Adrenal gland (tissue), 12 donors: Measurements from ENCODE around the gene ARHGAP44. TPM values are rescaled to one million over a fixed set of nuclear protein-coding genes. Genes with fewer than 3 reads are reported as not detected.

Experiments used
- DNase-seq, 7 donors: peaks; one replicate each; pipeline ENCODE4 v3.0.0-alpha.2; 2019 to 2020
- H3K27ac ChIP-seq, 5 donors: fragments of 200-600 bp; sonication (generic) in 4 of 5; 1 replicate in 3 of 5; 2 replicates in 2 of 5; pipeline versions ENCODE4 v1.5.1 to v1.8.0; 2016 to 2020; ENCODE audit warnings: mild to moderate bottlenecking in 1 of 5
- H3K27me3 ChIP-seq: fragments of 200-600 bp; 2 replicates; pipeline ENCODE4 v1.8.0; 2021
- H3K36me3 ChIP-seq, 2 donors: fragments of 200-600 bp; replicated peaks in 1 of 2; 1 replicate in 1 of 2; 2 replicates in 1 of 2; pipeline versions ENCODE4 v1.5.1 to v1.8.0; 2018 to 2022
- H3K4me1 ChIP-seq, 2 donors: fragments of 200-600 bp; replicated peaks in 1 of 2; 1 replicate in 1 of 2; 2 replicates in 1 of 2; pipeline versions ENCODE4 v1.5.1 to v1.8.0; 2018 to 2021
- H3K4me3 ChIP-seq, 4 donors: fragments of 200-600 bp; sonication (generic) in 3 of 4; one replicate each; pipeline ENCODE4 v1.5.1; 2016 to 2018
- H3K9me3 ChIP-seq, 3 donors: fragments of 200-600 bp; sonication (generic) in 1 of 3; replicated peaks in 1 of 3; 1 replicate in 2 of 3; 2 replicates in 1 of 3; pipeline versions ENCODE4 v1.5.1 to v1.8.0; 2016 to 2021
- POLR2A ChIP-seq, 2 donors: fragments of 450-650 bp; IDR thresholded peaks; one replicate each; pipeline ENCODE4 v1.6.1; 2017; ENCODE audit warnings: antibody characterized with exemption in 2 of 2, mild to moderate bottlenecking in 2 of 2, moderate library complexity in 1 of 2
- WGBS, 4 donors: extraction: QIAGEN DNeasy Blood & Tissue Kit in 2 of 4; methylation state at CpG; one replicate each; pipeline versions ENCODE4 v1.1.5 to v1.1.7; 2013 to 2017; 5-methylcytosine and 5-hydroxymethylcytosine counted together
- intact Hi-C, 2 donors: fragments of 100-400 bp; cut with DNase I; formaldehyde crosslinking; loops; one replicate each; pipeline versions ENCODE4 v1.14.1 to v1.15.0; 2022 to 2023
- polyA plus RNA-seq, 3 donors: library from polyadenylated mRNA; stranded (reverse); fragments of 200-250 nt in 2 of 3; fragments of 350-450 nt in 1 of 3; fragmentation: Illumina TruSeq in 1 of 3; extraction: RNeasy Lipid Tissue Mini Kit (QIAGEN cat#74804) in 1 of 3; gene quantifications; one replicate each; pipeline ENCODE4 v1.2.3, GENCODE V29; 2013 to 2014
- total RNA-seq, 9 donors: library from RNA; depleted of rRNA in 4 of 9; stranded (reverse); fragments of >200 nt in 4 of 9; fragments of 120-200 nt in 1 of 9; fragmentation: NEBNext Ultra II Directional in 1 of 9; extraction: Animal tissue kit (Norgen Biotek cat#: 25700) in 1 of 9; gene quantifications; one replicate each; pipeline versions ENCODE4 v1.1.0 to v1.2.4, GENCODE V29; 2013 to 2023
- TF ChIP-seq, protein P1 (sequence below), 6 experiments: fragments of 450-650 bp in 4 of 6; fragments of 200-600 bp in 2 of 6; sonication (generic) in 1 of 6; IDR thresholded peaks; 1 replicate in 5 of 6; 2 replicates in 1 of 6; pipeline versions ENCODE4 v1.5.1 to v1.8.0; 2016 to 2021; ENCODE audit warnings: antibody characterized with exemption in 6 of 6, mild to moderate bottlenecking in 2 of 6, moderate library complexity in 1 of 6
- donor health status: healthy with polysubstance abuse.
- donor health status: Bipolar disorder and iron deficiency.
- donor health status: DM: yes; HTN: yes; CAD: no.
- donor health status: DM: no; HTN: no; CAD: no.
- donor health status: DM: no; HTN: no; CAD: no.
- donor health status: DM: yes; HTN: yes; CAD: no.

Gene ARHGAP44
- total and polyA plus RNA-seq, 12 donors: 1.1 to 45.2 (median 2.6) TPM

- 92 to 96% (median 95%) methylated on average over 16 to 19 of the region's 19 CpGs for WGBS, 4 donors
- TF ChIP-seq, protein P1, sequence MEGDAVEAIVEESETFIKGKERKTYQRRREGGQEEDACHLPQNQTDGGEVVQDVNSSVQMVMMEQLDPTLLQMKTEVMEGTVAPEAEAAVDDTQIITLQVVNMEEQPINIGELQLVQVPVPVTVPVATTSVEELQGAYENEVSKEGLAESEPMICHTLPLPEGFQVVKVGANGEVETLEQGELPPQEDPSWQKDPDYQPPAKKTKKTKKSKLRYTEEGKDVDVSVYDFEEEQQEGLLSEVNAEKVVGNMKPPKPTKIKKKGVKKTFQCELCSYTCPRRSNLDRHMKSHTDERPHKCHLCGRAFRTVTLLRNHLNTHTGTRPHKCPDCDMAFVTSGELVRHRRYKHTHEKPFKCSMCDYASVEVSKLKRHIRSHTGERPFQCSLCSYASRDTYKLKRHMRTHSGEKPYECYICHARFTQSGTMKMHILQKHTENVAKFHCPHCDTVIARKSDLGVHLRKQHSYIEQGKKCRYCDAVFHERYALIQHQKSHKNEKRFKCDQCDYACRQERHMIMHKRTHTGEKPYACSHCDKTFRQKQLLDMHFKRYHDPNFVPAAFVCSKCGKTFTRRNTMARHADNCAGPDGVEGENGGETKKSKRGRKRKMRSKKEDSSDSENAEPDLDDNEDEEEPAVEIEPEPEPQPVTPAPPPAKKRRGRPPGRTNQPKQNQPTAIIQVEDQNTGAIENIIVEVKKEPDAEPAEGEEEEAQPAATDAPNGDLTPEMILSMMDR (IDR thresholded peaks at IDR 0.05): no peak
- TF ChIP-seq POLR2A (IDR thresholded peaks at IDR 0.05): no peak
- peak in 1 of 7 donors; percentile 5 for DNase-seq
- no peak overlapping the region for H3K4me3 ChIP-seq
- H3K9me3 ChIP-seq: no peaks in the 10 kb centered on the region
- H3K27me3 ChIP-seq: no peaks in the 10 kb centered on the region
- H3K4me1 ChIP-seq: no peaks in the 10 kb centered on the region
- H3K36me3 ChIP-seq: peaks cover 0 to 96% of the 10 kb centered on the region in 2 donors
- intact Hi-C loops: no loop called here
- no peak overlapping the region for H3K27ac ChIP-seq
Measured at GRCh38 chr17:12995896-12996295, 206.6 kb downstream of the ARHGAP44 start.

DNA sequence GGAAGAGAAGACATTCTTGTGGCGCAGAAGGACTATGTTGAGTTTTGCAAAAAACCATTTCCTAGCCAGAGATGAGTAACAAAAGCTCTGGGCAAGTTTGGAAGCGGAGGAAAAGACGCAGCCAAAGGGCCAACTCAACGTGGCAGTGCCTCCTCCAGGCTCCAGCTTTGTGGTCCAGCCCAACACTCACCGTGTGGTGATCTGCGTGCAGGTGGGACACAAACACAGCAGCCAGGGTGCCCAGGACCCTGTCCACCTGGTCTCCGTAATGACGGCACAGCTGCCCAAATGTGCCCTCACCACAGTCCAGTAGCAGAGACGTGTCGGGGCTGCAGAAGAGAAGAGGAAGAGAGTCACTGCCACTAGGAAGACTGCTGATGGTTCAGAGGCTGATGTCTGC, 207.1 kb downstream of the ARHGAP44 start:
- intact Hi-C loops: no loop called here
- H3K4me3 ChIP-seq: no peak overlapping the region
- TF ChIP-seq, protein P1 (IDR thresholded peaks at IDR 0.05): no peak
- TF ChIP-seq POLR2A (IDR thresholded peaks at IDR 0.05): no peak
- WGBS, 4 donors: 90 to 97% (median 95%) methylated on average over 8 to 10 of the region's 10 CpGs
- peak in 1 of 7 donors; percentile 3 for DNase-seq
- H3K4me1 ChIP-seq: no peaks in the 10 kb centered on the region
- no peaks in the 10 kb centered on the region for H3K27me3 ChIP-seq
- H3K9me3 ChIP-seq: no peaks in the 10 kb centered on the region
- H3K27ac ChIP-seq: no peak overlapping the region
- peaks cover 0 to 100% of the 10 kb centered on the region in 2 donors for H3K36me3 ChIP-seq

- H3K36me3 ChIP-seq: peaks cover 0 to 100% of the 10 kb centered on the region in 2 donors
- TF ChIP-seq POLR2A (IDR thresholded peaks at IDR 0.05): no peak
- TF ChIP-seq, protein P1 (IDR thresholded peaks at IDR 0.05): no peak
- no peak overlapping the region for H3K4me3 ChIP-seq
- no peak overlapping the region for H3K27ac ChIP-seq
- no peak for DNase-seq
- no peaks in the 10 kb centered on the region for H3K27me3 ChIP-seq
- WGBS, 4 donors: 75 to 100% (median 89%) methylated on average over 2 to 5 of the region's 5 CpGs
- no peaks in the 10 kb centered on the region for H3K4me1 ChIP-seq
- H3K9me3 ChIP-seq: no peaks in the 10 kb centered on the region
- intact Hi-C loops: no loop called here
Measured at GRCh38 chr17:12996941-12997340, 207.6 kb downstream of the ARHGAP44 start.

- no peak for DNase-seq
- Histone ChIP-seq H3K4me1 (no peaks in the 10 kb centered on the region), H3K4me3 (no peak overlapping the region), H3K27me3 (no peaks in the 10 kb centered on the region), H3K9me3 (no peaks in the 10 kb centered on the region), H3K27ac (no peak overlapping the region), H3K36me3 (peaks cover 0 to 100% of the 10 kb centered on the region in 2 donors)
- WGBS, 4 donors: 84 to 89% (median 87%) methylated on average over 4 to 8 of the region's 8 CpGs
- TF ChIP-seq, protein P1 (IDR thresholded peaks at IDR 0.05): no peak
- no peak for TF ChIP-seq POLR2A (IDR thresholded peaks at IDR 0.05)
- intact Hi-C loops: no loop called here
Measured at GRCh38 chr17:12998461-12998860, 209.2 kb downstream of the ARHGAP44 start.
